Measurements from ENCODE around the gene KCTD10. TPM values are rescaled to one million over a fixed set of nuclear protein-coding genes. Genes with fewer than 3 reads are reported as not detected.
A peak's percentile ranks its signal among the peaks of the same experiment; 100 is the strongest.

KCTD10 gene
- total RNA-seq, 1 experiment from 2014 or later, result 54.5 TPM

GRCh38 chr12:109450980-109451379 is 26.1 kb downstream of the KCTD10 start:
- CTCF ChIA-PET, result no interaction called here
- H3K27ac ChIP-seq (ENCODE audit: low read depth, low read length, poor library complexity, severe bottlenecking), result no peak overlapping the region
- H3K27me3 ChIP-seq (replicated peaks; ENCODE audit: insufficient read depth, low read depth, low read length, poor library complexity), result no peaks in the 10 kb centered on the region
- H3K9me3 ChIP-seq (ENCODE audit: low read depth, low read length, poor library complexity, severe bottlenecking), result no peaks in the 10 kb centered on the region
- TF ChIP-seq CTCF (conservative IDR thresholded peaks at IDR 0.05; ENCODE audit: low read depth, low read length), result no peak
- TF ChIP-seq EZH2 (IDR thresholded peaks at IDR 0.05; ENCODE audit: borderline replicate concordance, low read depth, low read length, poor library complexity, severe bottlenecking), result no peak
- BruUV-seq (replicated peaks), result no TSS peak
- intact Hi-C loops (cut with micrococcal nuclease; ENCODE audit: unreplicated experiment), result no loop called here
- DNase-seq (ENCODE audit: low spot score), result no peak
- POLR2A ChIA-PET (ENCODE audit: low non-redundant PET), result no interaction called here
- H3K36me3 ChIP-seq (ENCODE audit: insufficient read depth, low read length, poor library complexity, severe bottlenecking), result peaks cover 38% of the 10 kb centered on the region
- no peak overlapping the region for H3K4me3 ChIP-seq (ENCODE audit: low read depth, low read length, poor library complexity, severe bottlenecking)
- no peaks in the 10 kb centered on the region for H3K4me1 ChIP-seq (ENCODE audit: insufficient read depth, low read length, poor library complexity, severe bottlenecking)

- peaks cover 28% of the 10 kb centered on the region for H3K36me3 ChIP-seq (ENCODE audit: insufficient read depth, low read length, poor library complexity, severe bottlenecking)
- POLR2A ChIA-PET (ENCODE audit: low non-redundant PET), result no interaction called here
Measured at GRCh38 chr12:109449845-109450532, 27.1 kb downstream of the KCTD10 start.

GRCh38 chr12:109448707-109449390 is 28.3 kb downstream of the KCTD10 start:
- Histone ChIP-seq H3K27me3 (replicated peaks; ENCODE audit: insufficient read depth, low read depth, low read length, poor library complexity) (no peaks in the 10 kb centered on the region), H3K4me3 (ENCODE audit: low read depth, low read length, poor library complexity, severe bottlenecking) (no peak overlapping the region), H3K27ac (ENCODE audit: low read depth, low read length, poor library complexity, severe bottlenecking) (no peak overlapping the region), H3K4me1 (ENCODE audit: insufficient read depth, low read length, poor library complexity, severe bottlenecking) (no peaks in the 10 kb centered on the region), H3K9me3 (ENCODE audit: low read depth, low read length, poor library complexity, severe bottlenecking) (no peaks in the 10 kb centered on the region), H3K36me3 (ENCODE audit: insufficient read depth, low read length, poor library complexity, severe bottlenecking) (peaks cover 20% of the 10 kb centered on the region)
- TF ChIP-seq EZH2 (IDR thresholded peaks at IDR 0.05; ENCODE audit: borderline replicate concordance, low read depth, low read length, poor library complexity, severe bottlenecking) (no peak), CTCF (conservative IDR thresholded peaks at IDR 0.05; ENCODE audit: low read depth, low read length) (no peak)
- no TSS peak for BruUV-seq (replicated peaks)
- ChIA-PET CTCF (no interaction called here), POLR2A (ENCODE audit: low non-redundant PET) (no interaction called here)
- intact Hi-C loops (cut with micrococcal nuclease; ENCODE audit: unreplicated experiment), result no loop called here
- no peak for DNase-seq (ENCODE audit: low spot score)

More at GRCh38 chr12:109449845-109450532, 27.1 kb downstream of the KCTD10 start:
- no peak for DNase-seq (ENCODE audit: low spot score)
- TSS peak; percentile 44 for BruUV-seq (replicated peaks)
- Histone ChIP-seq H3K27ac (ENCODE audit: low read depth, low read length, poor library complexity, severe bottlenecking) (no peak overlapping the region), H3K4me1 (ENCODE audit: insufficient read depth, low read length, poor library complexity, severe bottlenecking) (no peaks in the 10 kb centered on the region), H3K4me3 (ENCODE audit: low read depth, low read length, poor library complexity, severe bottlenecking) (no peak overlapping the region), H3K9me3 (ENCODE audit: low read depth, low read length, poor library complexity, severe bottlenecking) (no peaks in the 10 kb centered on the region), H3K27me3 (replicated peaks; ENCODE audit: insufficient read depth, low read depth, low read length, poor library complexity) (no peaks in the 10 kb centered on the region)
- TF ChIP-seq EZH2 (IDR thresholded peaks at IDR 0.05; ENCODE audit: borderline replicate concordance, low read depth, low read length, poor library complexity, severe bottlenecking) (no peak), CTCF (conservative IDR thresholded peaks at IDR 0.05; ENCODE audit: low read depth, low read length) (0 out of 2 replicates have a peak, but pooled peaks have one; percentile 28)
- CTCF ChIA-PET, result no interaction called here
- intact Hi-C loops (cut with micrococcal nuclease; ENCODE audit: unreplicated experiment), result no loop called here

Measured in A673 (cell line).